Activated CD4-positive, alpha-beta memory T cell treated with anti-CD3 and anti-CD28 coated beads for 36 hours (primary cell): ENCODE results near the gene RALGPS1. TPM values are rescaled to one million over a fixed set of nuclear protein-coding genes. Genes with fewer than 3 reads are reported as not detected.
"Not testable (repeated sequence)": the region's sequence is repeated elsewhere in the genome, so short reads cannot be mapped to it uniquely, and the experiment has no call there.

Experiments
- CTCF ChIA-PET: fragments of 350-600 bp; sonication (Branson Sonifier 250); formaldehyde crosslinking; loops from one replicate; lab custom pipeline; 2021; ENCODE audit warnings: antibody characterized with exemption, inconsistent platforms; lab: Charles Lee
- POLR2A ChIA-PET: fragments of 350-600 bp; sonication (Branson Sonifier 250); formaldehyde crosslinking; loops from one replicate; lab custom pipeline; 2021; ENCODE audit warnings: antibody characterized with exemption; lab: Charles Lee
- DNase-seq: peaks from one replicate; pipeline ENCODE4 v3.0.0-alpha.2; 2020
- H3K27ac Mint-ChIP-seq: one replicate; pipeline ENCODE4 v1.8.0; 2021; ENCODE audit warnings: mixed read lengths
- H3K27me3 Mint-ChIP-seq: one replicate; pipeline ENCODE4 v1.8.0; 2021; ENCODE audit warnings: mixed read lengths
- H3K36me3 Mint-ChIP-seq: one replicate; pipeline ENCODE4 v1.8.0; 2021; ENCODE audit warnings: mixed read lengths
- H3K4me1 Mint-ChIP-seq: one replicate; pipeline ENCODE4 v1.8.0; 2021; ENCODE audit warnings: low read depth, mixed read lengths
- H3K4me3 Mint-ChIP-seq: one replicate; pipeline ENCODE4 v1.8.0; 2021; ENCODE audit warnings: mild to moderate bottlenecking, mixed read lengths
- H3K9me3 Mint-ChIP-seq: one replicate; pipeline ENCODE4 v1.8.0; 2021; ENCODE audit warnings: mixed read lengths
- intact Hi-C: fragments of 100-400 bp; cut with micrococcal nuclease; formaldehyde crosslinking; loops from one replicate; pipeline ENCODE4 v1.15.1; 2023
- total RNA-seq, 2 experiments: library from RNA; stranded (reverse); gene quantifications; one replicate each; pipeline ENCODE4 v1.2.3, GENCODE V29; 2021

Gene RALGPS1
- total RNA-seq, 2 experiments from 2014 or later, result 2.1 to 3.1 TPM

DNA sequence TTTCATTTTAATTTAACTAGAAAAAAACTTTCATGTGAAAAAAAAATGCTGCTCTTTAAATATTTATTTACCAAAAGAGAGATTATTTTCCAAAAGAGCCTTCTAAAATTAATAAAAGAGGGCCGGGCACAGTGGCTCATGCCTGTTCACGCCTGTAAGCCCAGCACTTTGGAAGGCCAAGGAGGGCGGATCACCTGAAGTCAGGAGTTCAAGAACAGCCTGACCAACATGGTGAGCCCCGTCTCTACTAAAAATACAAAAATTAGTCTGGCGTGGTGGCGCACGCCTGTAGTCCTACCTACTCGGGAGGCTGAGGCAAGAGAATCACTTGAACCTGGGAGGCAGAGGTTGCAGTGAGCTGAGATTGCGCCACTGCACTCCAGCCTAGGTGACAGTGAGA, 256.8 kb downstream of the RALGPS1 start:
- CTCF ChIA-PET, H3K27me3 Mint-ChIP-seq, DNase-seq, H3K9me3 Mint-ChIP-seq, H3K36me3 Mint-ChIP-seq, H3K27ac Mint-ChIP-seq, POLR2A ChIA-PET, H3K4me1 Mint-ChIP-seq, H3K4me3 Mint-ChIP-seq, intact Hi-C loops: not testable (repeated sequence)

DNA sequence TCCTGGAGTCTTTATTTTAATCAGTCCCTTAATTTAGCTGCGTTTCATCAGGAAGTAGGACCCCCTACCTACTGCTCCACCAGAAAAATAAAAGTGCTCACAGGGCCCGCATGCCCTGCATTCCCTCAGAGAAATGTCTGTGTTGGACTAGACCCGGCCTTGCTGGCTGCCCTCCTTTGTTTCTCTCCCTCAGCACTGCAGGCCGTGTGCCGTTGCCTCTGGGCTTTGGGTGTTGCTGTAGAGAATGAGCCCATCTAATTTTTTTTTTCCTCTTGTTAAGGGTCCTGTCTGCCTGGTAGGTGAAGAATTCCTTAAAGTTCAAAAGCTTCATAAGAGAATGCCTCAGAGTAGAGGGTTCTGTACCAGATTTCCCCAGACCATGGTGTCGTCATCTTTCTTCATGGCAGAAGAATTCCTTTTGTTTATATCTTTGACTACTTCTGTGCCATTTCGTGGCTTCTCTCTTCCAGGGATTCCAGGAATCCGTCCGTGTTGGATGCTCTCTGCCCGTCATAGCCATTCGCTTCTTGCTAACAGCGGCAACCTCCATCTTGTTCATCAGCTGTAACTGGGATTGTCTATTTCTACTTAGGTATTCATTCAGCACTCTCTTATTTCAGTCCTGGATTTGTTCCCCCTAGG, 257.6 kb downstream of the RALGPS1 start:
- intact Hi-C loops, result no loop called here
- Mint-ChIP-seq H3K27ac (no peak overlapping the region), H3K4me1 (no peaks in the 10 kb centered on the region), H3K9me3 (no peaks in the 10 kb centered on the region), H3K36me3 (no peaks in the 10 kb centered on the region), H3K27me3 (no peaks in the 10 kb centered on the region), H3K4me3 (no peak overlapping the region)
- ChIA-PET CTCF (no interaction called here), POLR2A (no interaction called here)
- DNase-seq, result no peak

DNA sequence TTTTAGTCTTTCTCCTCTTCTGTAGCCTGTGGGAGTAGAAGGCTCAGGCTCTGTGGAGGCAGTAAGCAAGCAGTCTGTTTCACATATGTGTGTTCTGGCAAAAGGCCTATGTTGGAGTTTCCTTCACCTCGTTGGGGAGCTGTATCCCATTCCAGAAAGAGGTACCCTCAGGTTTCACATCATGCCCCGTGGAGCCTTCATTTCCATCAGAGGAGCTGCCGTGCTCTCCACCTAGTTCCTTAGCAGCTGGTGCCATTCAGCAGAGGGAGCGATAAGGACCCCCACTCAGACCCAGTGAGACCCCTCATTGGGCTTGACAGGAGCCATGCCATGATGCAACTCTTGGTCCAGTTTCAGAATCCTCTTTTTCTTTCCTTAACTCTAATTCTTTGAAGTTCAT, 258.5 kb downstream of the RALGPS1 start:
- no peaks in the 10 kb centered on the region for H3K9me3 Mint-ChIP-seq
- no peak overlapping the region for H3K4me3 Mint-ChIP-seq
- no peaks in the 10 kb centered on the region for H3K27me3 Mint-ChIP-seq
- H3K4me1 Mint-ChIP-seq, result no peaks in the 10 kb centered on the region
- DNase-seq, result no peak
- H3K27ac Mint-ChIP-seq, result no peak overlapping the region
- intact Hi-C loops, result no loop called here
- H3K36me3 Mint-ChIP-seq, result no peaks in the 10 kb centered on the region
- ChIA-PET POLR2A (no interaction called here), CTCF (no interaction called here)

DNA sequence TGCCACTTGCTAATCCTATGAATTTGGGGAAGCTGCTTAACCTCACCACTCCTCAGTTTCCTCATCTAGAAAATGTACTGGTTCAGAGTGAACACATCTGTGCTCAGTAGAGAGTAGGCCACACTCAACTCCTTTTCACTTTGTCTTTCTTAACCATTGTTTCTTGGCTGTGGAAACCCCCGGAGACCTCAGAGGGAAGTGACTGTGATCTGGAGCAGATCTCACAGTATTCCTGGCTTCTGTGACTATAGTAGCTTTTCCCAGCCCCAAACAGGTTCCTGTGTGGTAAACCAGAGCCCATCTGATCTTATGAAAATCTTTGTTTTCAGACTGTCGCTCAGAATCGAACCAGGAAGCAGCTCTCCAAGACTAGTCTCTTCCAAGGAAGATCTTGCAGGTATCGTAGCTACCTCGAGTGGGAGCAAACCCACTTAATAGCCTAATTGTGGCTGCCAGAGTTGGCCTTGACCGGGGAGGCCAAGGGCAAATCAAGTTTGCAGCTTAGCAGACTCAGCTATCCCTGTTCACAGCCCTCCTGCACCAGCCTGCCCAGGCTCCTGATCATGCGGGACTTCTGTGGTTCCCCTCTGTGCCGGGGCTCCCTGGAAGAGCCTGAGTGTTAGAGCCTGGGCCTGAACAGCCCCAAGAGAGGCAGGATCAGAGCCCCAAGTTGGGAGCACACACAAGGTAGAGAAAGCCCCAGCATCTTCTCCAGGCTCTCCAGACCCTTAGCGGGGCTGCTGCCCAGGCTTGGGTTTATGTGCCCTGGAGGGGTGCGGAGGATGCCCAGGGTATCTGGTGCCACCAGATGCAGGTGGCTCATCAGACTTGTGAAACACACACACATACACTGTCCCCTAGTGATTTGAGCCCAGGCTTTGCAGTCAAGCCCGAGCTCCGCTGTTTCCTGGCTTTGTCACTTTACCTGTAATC, 260.1 kb downstream of the RALGPS1 start:
- CTCF ChIA-PET, result no interaction called here
- no peaks in the 10 kb centered on the region for H3K4me1 Mint-ChIP-seq
- no peak for DNase-seq
- POLR2A ChIA-PET, result no interaction called here
- no peaks in the 10 kb centered on the region for H3K9me3 Mint-ChIP-seq
- no peaks in the 10 kb centered on the region for H3K36me3 Mint-ChIP-seq
- H3K27me3 Mint-ChIP-seq, result no peaks in the 10 kb centered on the region
- H3K4me3 Mint-ChIP-seq, result no peak overlapping the region
- intact Hi-C loops, result no loop called here
- no peak overlapping the region for H3K27ac Mint-ChIP-seq

DNA sequence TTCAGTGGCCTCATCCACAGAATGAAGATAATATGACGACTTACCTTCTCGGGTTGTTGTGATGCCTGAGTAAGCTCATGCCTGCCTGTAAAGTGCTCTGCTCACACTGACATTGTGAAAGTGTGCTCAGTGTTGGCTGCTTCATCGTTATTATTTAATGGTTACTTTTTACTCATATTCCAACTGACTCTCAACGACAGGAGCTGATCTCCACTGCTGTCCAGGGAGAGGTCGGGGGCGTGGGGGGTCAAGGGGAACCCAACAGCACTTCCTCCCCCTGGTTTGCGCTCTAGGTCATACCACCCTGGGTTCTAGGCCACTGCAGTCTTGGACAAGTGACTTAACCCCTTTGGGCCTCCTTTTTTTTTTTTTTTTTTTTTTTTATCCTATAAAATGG, 260.7 kb downstream of the RALGPS1 start:
- no peak for DNase-seq
- no peaks in the 10 kb centered on the region for H3K4me1 Mint-ChIP-seq
- H3K36me3 Mint-ChIP-seq, result no peaks in the 10 kb centered on the region
- ChIA-PET POLR2A (no interaction called here), CTCF (interaction anchor here (0.9 kb wide), 1 partner anchor 235 kb away, joined by 3 read pairs; no protein-coding TSS in a partner anchor)
- no peaks in the 10 kb centered on the region for H3K9me3 Mint-ChIP-seq
- H3K27me3 Mint-ChIP-seq, result no peaks in the 10 kb centered on the region
- intact Hi-C loops, result no loop called here
- H3K27ac Mint-ChIP-seq, result no peak overlapping the region
- no peak overlapping the region for H3K4me3 Mint-ChIP-seq

DNA sequence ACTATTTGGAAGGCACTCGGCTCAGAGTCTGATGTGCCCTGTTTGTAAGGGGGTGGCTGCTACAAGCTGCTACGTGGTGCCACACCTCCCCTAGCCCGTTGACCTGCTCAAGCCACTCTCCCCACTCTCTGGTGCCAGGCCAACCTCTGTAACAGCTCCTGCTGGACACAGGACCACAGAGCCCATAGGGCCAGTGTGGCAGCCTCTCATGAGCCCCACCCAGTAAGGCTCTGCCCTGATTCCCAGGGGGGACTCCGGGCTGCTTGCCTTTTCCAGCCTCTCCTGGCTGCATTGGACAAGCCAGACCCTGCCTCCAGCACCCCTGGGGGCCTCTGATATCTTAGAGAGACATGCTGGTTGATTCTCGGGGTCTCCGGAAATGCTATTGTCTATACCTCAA, 261.2 kb downstream of the RALGPS1 start:
- CTCF ChIA-PET, result interaction anchor here (0.9 kb wide), 1 partner anchor 235 kb away, joined by 3 read pairs; no protein-coding TSS in a partner anchor
- POLR2A ChIA-PET, result no interaction called here
- Mint-ChIP-seq H3K9me3 (no peaks in the 10 kb centered on the region), H3K36me3 (no peaks in the 10 kb centered on the region), H3K4me3 (no peak overlapping the region), H3K4me1 (no peaks in the 10 kb centered on the region), H3K27me3 (no peaks in the 10 kb centered on the region), H3K27ac (no peak overlapping the region)
- intact Hi-C loops, result no loop called here
- DNase-seq, result peak; percentile 5

DNA sequence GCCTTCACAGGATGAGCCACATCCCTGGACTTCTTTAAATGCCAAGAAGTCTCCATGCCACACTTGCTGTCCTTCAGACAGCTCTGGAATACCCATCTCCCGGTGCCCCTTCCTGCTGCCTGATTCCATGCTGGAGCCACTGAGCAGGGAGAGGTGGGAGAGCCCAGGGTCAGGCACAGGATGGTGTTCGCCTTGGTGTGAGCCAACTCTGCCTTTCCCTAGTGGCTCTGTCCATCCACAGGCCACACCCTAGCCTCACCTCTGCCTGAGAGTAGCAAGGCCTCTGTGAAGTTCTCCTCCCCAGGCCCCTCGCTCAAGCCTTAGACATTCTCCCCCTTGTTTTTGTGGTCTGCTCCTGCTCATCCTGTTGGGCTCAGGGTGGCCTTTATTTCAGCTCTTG, 262.0 kb downstream of the RALGPS1 start:
- CTCF ChIA-PET, result no interaction called here
- intact Hi-C loops, result no loop called here
- Mint-ChIP-seq H3K9me3 (no peaks in the 10 kb centered on the region), H3K4me1 (no peaks in the 10 kb centered on the region), H3K36me3 (no peaks in the 10 kb centered on the region), H3K27me3 (no peaks in the 10 kb centered on the region), H3K4me3 (no peak overlapping the region), H3K27ac (no peak overlapping the region)
- DNase-seq, result no peak
- POLR2A ChIA-PET, result no interaction called here

DNA sequence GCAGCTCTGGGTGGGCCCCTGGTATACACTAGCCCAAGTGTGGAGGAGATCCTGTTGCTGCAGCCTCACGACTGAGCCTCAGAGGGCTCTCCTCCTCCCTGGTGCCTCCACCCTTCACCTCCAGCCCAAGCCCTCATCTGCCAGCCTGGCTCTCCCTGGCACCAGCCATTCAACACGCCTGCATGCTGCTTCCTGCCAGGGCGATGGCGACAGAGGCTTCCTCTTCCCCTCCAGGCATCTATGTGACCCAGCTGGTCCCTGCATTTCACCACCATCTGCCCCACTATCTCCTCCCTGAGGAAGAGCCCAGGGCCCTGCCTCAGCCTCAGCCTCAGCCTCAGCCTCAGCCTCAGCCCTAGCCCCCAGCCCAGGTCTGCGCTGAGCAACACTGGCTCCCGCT, 262.6 kb downstream of the RALGPS1 start:
- no peaks in the 10 kb centered on the region for H3K9me3 Mint-ChIP-seq
- CTCF ChIA-PET, result no interaction called here
- intact Hi-C loops, result no loop called here

DNA sequence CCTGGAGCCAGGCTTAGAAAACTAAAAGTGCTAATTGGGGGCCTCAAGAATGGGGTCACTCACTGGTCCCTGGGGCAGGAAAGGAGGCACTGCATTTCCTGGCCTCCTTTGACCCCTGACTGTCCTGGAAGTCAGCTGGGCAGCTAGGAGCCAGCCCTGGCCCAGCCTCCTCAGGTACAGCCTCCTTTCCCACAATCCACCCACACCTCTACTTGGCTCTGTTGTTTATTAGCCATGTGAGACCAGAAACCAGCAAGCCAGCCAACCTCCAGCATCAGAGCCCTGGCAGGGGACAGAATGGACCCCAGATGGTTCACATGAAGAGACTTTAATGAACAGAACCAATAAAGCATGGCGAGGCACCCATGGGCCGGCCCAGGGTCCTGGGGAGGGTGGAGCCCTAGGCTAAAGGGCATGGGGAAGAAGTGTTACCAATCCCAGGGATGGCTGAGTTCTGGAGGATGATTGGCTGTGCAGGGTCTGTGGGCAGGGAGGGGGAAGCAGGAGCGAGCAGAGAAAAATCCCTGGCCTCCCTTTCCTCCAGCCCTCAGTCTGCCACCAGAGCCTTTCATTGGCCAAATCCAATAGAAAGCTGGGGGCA, 263.2 kb downstream of the RALGPS1 start:
- Mint-ChIP-seq H3K9me3 (no peaks in the 10 kb centered on the region), H3K4me1 (no peaks in the 10 kb centered on the region), H3K36me3 (no peaks in the 10 kb centered on the region), H3K27me3 (no peaks in the 10 kb centered on the region), H3K27ac (no peak overlapping the region), H3K4me3 (no peak overlapping the region)
- ChIA-PET CTCF (no interaction called here), POLR2A (no interaction called here)
- no peak for DNase-seq
- intact Hi-C loops, result no loop called here

More for the DNA sequence above, 262.6 kb downstream of the RALGPS1 start:
- no peak for DNase-seq
- POLR2A ChIA-PET, result no interaction called here
- Mint-ChIP-seq H3K4me3 (no peak overlapping the region), H3K4me1 (no peaks in the 10 kb centered on the region), H3K27me3 (no peaks in the 10 kb centered on the region), H3K27ac (no peak overlapping the region), H3K36me3 (no peaks in the 10 kb centered on the region)

DNA sequence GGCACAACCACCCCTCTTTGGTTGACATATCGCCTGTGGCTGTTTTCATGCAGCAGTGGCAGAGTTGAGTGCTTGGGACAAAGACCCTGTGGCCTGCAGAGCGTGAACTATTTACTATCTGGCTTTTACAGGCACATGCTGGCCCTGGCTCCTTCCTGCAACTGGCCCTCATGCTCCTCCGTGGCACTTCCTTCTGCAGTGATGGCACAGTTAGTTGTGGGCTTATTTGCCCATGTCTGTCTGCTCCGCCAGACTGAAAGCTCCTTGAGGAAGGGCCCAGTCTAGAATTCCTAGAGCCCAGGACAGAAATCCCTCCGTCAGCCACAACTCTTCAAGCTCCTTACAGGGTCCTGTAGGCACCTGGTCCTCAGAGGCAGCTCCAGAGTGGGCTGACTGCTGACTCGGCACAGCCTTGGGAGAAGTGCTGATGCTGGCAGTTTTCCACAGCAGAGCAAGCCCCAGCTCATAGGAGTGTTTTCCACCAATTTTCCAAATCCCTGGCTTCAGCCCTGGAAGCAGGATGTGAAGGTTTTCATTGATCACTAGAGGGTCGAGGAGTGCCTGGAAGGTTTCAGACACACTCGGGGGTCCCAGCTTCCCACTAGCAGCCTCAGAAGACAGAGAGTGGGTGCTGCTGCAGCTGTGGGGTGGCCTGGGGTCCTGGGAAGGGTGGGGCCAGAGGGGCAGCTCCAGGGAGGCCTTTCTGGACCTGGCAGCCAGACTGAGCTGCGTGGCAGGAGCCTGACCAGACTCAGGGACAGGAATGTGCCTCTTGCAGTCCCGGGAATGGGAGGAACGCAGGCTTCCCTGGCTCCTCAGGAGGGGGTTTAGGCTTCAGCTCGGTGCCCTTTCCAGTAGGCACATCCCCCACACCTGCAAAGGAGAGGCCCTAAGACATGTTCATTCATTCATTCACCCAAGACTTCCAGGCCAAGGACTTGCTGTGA, 264.4 kb downstream of the RALGPS1 start:
- ChIA-PET CTCF (interaction anchor here (1.4 kb wide), 1 partner anchor 214 kb away, joined by 3 read pairs; no protein-coding TSS in a partner anchor), POLR2A (no interaction called here)
- no peaks in the 10 kb centered on the region for H3K36me3 Mint-ChIP-seq
- no peaks in the 10 kb centered on the region for H3K27me3 Mint-ChIP-seq
- no peaks in the 10 kb centered on the region for H3K9me3 Mint-ChIP-seq
- intact Hi-C loops, result no loop called here
- DNase-seq, result no peak
- no peaks in the 10 kb centered on the region for H3K4me1 Mint-ChIP-seq
- H3K4me3 Mint-ChIP-seq, result no peak overlapping the region
- no peak overlapping the region for H3K27ac Mint-ChIP-seq

DNA sequence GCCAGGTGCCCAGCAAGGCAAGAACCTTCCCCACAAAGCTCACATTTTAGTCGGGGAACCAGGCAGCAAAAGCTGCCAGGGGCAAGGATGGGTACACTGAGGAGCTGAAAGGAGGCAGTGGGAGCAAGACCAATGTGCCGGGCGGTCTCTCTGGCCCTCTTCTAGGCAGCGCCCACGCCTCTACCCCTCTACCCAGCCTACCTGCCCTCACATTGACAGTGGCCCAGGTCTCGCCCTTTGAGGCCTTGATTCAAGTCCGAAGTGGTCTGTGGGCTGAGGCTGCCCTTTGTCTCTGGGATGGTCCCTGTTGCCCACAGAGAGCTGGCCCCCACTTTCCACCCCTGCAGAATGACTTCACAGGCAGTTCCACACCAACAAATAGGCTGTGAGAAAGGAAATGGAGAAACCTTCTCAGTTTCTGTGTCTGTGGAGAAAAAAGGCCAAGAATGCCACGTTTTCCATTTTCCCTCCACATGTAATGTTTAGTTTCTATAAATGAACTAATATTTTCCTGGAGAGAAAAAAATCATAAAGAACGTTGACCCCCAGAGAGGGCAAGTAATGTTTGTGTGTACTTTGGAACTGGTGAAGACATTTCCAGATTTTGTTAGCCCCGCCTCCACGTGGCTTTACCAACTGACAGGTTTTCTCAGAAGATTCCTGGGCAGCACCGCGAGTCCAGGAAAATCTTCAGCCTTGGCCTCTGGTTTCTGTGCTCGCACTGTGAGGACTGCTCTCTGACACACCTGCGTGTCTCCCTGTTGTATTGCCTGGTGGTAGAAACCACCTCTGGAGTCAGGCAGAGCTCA, 265.3 kb downstream of the RALGPS1 start:
- H3K36me3 Mint-ChIP-seq, result no peaks in the 10 kb centered on the region
- CTCF ChIA-PET, result interaction anchor here (0.7 to 1.4 kb wide), 2 partner anchors 196 to 215 kb away, joined by 3 read pairs; no protein-coding TSS in a partner anchor

More for the DNA sequence above, 265.3 kb downstream of the RALGPS1 start:
- Mint-ChIP-seq H3K27ac (no peak overlapping the region), H3K9me3 (no peaks in the 10 kb centered on the region), H3K4me3 (no peak overlapping the region), H3K4me1 (no peaks in the 10 kb centered on the region), H3K27me3 (no peaks in the 10 kb centered on the region)
- no peak for DNase-seq
- POLR2A ChIA-PET, result no interaction called here
- intact Hi-C loops, result no loop called here
